ENCODE results near the gene TUSC2. TPM values are rescaled to one million over a fixed set of nuclear protein-coding genes. Genes with fewer than 3 reads are reported as not detected.

Gene TUSC2
- total and polyA plus RNA-seq, 8 donors = 10.2 to 21.8 (median 17.4) TPM

DNA sequence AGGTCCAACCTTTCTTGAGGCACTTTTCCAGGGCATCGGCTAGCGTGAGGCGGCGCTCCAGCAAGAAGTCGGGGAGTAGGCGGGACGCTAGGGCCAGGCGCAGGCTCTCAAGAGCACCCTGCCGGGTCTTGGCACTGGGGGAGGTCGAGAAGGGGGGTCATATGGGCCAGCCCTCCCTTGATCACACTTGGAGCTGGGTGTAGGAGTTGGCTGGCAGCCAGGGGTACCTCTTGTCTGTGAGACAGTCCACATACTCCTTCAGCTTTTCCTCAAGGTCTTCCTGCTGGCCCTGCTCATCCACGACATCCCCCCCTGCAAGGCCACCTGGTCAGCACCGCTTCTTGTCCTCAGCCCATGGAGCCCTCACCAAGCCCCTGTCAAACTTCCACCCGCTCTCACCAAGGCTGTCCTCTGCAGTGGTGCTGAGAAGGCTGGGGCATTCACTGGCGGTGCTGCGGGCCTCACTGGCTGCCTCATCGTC lies 37.8 kb downstream of the TUSC2 start:
- Histone ChIP-seq H3K27me3 (no peaks in the 10 kb centered on the region), H3K4me3 (no peak overlapping the region), H3K27ac (no peak overlapping the region), H3K9me3 (no peaks in the 10 kb centered on the region), H3K36me3 (peaks cover 0 to 29% (median 18%) of the 10 kb centered on the region in 3 donors), H3K4me1 (peaks cover 9 to 13% (median 10%) of the 10 kb centered on the region in 3 donors)
- FAIRE-seq (no peak), ATAC-seq (no peak), DNase-seq (peak; percentile 42 to 88 (median 59))
- intact Hi-C loops (cut with DNase I) = no loop called here
- WGBS, 2 donors = 88 to 93% methylated on average over 16 of the region's 16 CpGs
- TF ChIP-seq CTCF (IDR thresholded peaks at IDR 0.05) = no peak

- WGBS, 2 donors = 93 to 96% methylated on average over 6 of the region's 6 CpGs
These were observed 38.9 kb downstream of the TUSC2 start for GRCh38 chr3:50289130-50289529.

DNA sequence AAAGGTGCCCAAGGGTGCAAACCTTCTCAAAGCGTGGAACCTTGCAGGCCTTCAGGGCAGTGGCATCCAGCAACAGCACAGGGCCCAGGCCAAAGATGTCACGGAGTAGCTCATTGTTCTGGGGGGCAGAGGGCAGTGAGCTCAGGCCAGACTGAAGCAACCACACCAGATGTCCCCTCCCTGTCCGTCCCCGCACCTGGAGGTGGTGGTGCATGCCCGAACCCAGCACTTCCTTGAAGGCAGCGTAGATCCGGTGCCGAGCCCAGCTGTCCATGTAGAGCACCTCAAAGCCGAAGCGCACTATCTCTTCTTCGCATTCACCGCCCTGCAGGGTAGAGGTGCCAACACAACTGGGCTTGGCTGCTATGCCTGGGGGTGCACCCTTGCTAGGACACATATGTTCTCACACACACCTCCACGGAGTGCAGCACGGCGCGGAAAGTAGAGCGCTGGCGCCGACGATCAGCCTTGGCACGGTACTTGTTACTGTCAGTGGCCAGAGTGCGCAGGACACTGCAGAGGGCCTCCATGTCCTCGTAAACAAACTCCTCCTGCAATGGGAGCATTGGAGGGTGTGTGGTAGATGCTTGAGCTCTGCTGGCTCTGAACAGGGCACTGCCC lies 39.5 kb downstream of the TUSC2 start:
- ATAC-seq (no peak), DNase-seq (peak in 4 of 6 donors; percentile 25 to 71 (median 42)), FAIRE-seq (no peak)
- Histone ChIP-seq H3K36me3 (peaks cover 0 to 29% (median 18%) of the 10 kb centered on the region in 3 donors), H3K4me1 (peaks cover 9 to 13% (median 9%) of the 10 kb centered on the region in 3 donors), H3K9me3 (no peaks in the 10 kb centered on the region), H3K27ac (no peak overlapping the region), H3K4me3 (no peak overlapping the region), H3K27me3 (no peaks in the 10 kb centered on the region)
- TF ChIP-seq CTCF (IDR thresholded peaks at IDR 0.05) = no peak
- intact Hi-C loops (cut with DNase I) = no loop called here
- WGBS, 2 donors = 91 to 93% methylated on average over 23 of the region's 23 CpGs

More at GRCh38 chr3:50289130-50289529, 38.9 kb downstream of the TUSC2 start:
- Histone ChIP-seq H3K36me3 (peaks cover 0 to 29% (median 18%) of the 10 kb centered on the region in 3 donors), H3K27ac (no peak overlapping the region), H3K4me1 (peaks cover 9 to 13% (median 10%) of the 10 kb centered on the region in 3 donors), H3K9me3 (no peaks in the 10 kb centered on the region), H3K27me3 (no peaks in the 10 kb centered on the region), H3K4me3 (no peak overlapping the region)
- FAIRE-seq = no peak
- no peak for ATAC-seq
- intact Hi-C loops (cut with DNase I) = no loop called here
- peak in 2 of 6 donors; percentile 36 to 55 for DNase-seq
- no peak for TF ChIP-seq CTCF (IDR thresholded peaks at IDR 0.05)

DNA sequence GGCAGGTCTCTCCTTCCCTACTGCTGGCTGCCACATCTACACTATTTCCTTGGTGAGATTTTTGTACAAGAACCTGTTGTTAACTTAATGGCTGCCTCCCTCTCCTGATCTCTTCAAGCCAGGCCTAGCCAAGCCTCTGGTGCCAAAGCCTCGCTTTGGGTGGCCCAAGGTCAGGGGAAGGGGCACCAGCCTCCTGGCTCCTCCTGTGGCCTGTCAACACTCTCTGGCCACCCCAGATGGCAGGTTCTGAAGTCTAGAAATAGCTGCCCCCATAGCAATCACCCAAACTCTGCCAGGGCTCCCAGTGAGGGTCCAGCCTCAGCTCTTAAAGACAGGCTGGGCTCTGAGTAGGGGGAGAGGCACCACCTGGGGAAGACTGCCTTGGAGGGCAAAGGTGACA lies 40.8 kb downstream of the TUSC2 start:
- H3K27ac ChIP-seq = no peak overlapping the region
- no peak for ATAC-seq
- H3K4me3 ChIP-seq = no peak overlapping the region
- H3K4me1 ChIP-seq = peaks cover 0 to 6% (median 0%) of the 10 kb centered on the region in 3 donors
- H3K9me3 ChIP-seq = no peaks in the 10 kb centered on the region
- DNase-seq = no peak
- H3K36me3 ChIP-seq = peaks cover 0 to 29% (median 18%) of the 10 kb centered on the region in 3 donors
- intact Hi-C loops (cut with DNase I) = no loop called here
- no peaks in the 10 kb centered on the region for H3K27me3 ChIP-seq
- no peak for TF ChIP-seq CTCF (IDR thresholded peaks at IDR 0.05)
- no peak for FAIRE-seq
- 75 to 83% methylated on average over 1 of the region's 1 CpG for WGBS, 2 donors

Data from pancreas (tissue), 10 donors.